Stimulated activated CD4-positive, alpha-beta T cell treated with anti-CD3 and anti-CD28 coated beads, Interleukin-4, amount 100 ng/mL, for 48 hours (primary cell): ENCODE data around the gene PSMD4.

ENCODE experiments used
- DNase-seq, 2 donors: peaks; one replicate each; pipeline ENCODE4 v3.0.0-alpha.2; 2020; ENCODE audit warnings: low read depth in 2 of 2

The PSMD4 gene

DNA sequence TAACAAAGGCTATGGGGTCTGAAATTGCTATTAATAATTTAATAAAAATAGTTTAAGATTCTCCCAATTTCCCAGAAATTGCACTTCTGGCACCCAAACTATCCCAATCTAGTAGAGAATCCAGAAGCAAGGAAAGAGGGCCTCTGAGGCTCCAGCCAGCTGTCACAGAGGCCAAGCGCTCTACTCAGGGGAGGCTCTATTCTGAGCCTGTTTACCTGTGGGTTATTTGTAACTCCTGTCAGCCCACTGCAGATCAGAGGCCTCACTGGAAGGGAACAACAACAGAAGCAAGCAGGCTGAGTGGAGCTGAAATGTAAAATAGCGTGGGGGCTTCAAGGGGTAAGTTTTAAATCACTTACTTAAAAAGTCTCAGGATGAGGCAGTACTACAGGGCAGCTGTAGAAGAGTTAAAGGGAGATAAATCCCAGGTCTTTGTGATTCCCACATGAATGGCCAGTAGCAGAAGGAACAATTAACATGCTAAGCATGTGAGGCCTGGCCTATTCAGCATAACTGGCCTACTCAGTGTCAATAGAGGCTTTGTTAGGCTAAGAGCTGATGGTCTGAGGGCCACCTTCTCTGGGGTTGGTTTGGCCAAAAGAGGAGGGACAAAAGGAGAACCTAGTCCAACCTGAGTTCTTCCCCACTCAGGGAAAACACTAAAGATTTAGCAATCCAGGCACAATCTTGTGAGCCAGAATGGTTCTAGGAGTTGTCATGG is 40.4 kb downstream of the PSMD4 start:
- no peak for DNase-seq

DNA sequence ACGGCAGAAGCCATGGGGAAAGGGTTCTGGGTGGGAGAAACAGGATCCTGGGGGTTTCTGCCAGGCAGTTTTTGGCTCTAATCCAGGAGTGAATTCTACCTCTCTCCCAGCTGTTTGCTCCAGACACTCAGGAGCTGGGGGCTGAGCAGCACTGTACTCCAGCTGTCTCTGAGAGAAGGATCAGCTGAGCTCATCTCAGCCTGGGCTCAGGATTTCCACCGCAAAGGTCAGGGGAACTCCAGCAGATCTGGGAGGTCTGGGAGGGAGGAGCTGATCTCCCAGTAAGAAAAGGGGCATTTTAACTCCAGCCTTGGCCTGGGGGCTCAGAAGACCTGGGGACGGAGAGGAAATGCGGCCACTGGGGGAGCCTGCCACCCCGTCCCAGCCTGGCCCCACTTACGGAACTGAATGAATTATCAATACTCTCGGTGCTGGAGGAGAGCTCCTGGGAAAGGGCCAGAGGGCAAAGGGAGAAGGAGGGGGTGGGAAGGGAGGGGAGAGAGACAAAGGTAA is 55.3 kb downstream of the PSMD4 start:
- DNase-seq = no peak

DNA sequence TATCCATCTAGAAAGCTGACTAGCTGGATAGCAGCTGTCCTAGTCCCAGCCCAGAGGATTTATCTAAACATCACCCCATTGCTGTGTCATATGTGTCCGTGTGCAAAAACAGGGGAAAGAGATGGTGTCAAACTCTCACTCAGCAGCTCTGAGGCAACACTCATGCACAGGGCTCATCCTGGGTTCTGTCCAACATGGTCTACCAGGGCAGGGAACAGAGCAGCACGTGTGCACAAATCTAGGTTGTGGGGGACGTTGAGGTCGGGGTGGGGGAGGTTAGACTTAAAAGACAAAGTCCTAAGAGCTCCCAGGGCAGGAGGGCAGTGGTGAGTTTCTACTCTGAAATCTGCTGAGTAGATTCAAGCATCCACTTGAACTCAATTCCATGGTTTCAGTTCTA is 56.5 kb downstream of the PSMD4 start:
- DNase-seq = no peak

DNA sequence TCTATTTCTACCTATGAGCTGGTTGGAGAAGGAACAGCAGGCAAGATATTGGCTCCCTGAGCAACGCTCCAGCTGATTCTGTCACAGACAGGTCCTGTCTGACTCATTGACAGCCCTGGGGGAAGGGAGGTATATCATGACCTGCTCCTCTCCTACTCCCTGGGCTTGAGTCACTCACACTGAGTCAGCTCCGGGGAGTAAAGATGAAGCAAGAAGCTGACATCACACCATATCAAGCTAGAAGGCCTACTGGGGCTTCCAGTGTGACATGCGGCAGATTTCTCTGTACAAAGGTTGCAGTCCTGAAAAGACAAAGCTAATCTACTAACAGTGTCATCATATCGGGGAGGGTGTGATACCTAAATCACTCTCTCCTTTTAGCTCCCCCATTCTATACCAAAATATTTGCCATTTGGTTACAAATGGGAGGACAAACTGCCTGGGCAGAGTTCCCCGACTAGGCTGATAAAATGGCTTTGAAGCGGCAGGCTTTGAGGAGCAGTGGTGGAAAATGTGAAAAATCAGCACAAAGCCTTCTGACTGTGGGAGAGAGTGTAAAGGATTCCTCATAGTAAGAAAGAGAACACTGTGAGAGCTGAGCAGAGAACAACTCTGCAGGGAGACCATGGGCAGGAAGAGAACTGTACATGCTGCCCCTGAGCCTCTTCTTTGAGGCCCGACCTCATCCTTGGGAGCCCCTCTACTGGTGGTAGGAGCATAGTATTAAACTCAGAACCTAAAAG is 57.2 kb downstream of the PSMD4 start:
- DNase-seq = peak; percentile 64 to 83

DNA sequence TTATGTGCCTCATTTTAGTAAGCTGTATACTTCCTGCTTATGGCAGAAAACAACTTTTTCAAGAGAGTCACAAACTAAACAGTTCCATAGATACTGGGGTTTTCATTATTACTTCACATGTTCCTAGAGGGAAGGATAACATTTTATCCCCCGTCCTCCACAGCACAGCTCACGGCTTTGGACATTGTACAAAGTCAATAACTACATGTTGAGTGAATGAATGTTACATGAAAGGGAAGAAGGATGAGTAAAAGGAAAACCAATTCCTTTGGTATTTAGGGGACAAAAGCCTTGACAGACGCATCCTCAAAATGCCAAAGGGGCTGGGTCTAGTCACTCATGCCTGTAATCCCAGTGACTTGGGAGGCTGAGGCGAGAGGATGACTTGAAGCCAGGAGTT is 57.9 kb downstream of the PSMD4 start:
- DNase-seq = no peak

DNA sequence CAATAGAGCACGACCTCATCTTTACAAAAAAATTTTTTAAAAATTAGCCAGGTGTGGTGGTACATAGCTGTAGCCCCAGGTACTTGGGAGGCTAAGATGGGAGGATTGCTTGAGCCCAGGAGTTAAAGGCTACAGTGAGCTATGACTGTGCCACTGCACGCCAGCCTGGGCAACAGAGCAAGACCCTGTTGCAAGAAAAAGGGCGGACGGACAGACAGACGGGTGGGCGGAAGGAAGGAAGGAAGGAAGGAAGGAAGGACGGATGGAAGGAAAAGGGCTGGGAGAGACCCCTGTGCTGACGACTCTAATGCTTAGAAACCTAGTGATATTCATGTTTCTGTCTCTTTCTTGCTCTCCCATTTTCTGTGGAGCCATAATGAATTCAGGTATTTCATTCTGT is 58.3 kb downstream of the PSMD4 start:
- no peak for DNase-seq

DNA sequence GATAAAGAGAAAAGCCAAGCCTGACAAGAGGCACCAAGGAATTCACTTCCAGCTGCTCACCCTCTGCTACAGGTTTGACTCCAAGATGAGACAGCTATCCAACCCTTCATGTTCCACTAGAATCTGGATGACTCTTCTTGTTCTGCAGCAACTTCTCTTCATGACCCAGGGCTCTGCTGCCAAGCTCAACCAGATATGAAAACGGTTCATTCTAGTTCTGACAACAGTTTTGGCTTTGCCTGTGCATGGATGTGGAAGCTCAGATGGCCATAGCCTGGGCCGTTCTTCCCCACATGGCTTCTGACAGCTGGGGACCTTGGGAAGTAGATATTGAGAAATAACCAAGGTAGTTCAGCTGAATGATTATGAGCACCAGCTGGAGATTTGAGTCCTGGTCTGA is 59.0 kb downstream of the PSMD4 start:
- no peak for DNase-seq

DNA sequence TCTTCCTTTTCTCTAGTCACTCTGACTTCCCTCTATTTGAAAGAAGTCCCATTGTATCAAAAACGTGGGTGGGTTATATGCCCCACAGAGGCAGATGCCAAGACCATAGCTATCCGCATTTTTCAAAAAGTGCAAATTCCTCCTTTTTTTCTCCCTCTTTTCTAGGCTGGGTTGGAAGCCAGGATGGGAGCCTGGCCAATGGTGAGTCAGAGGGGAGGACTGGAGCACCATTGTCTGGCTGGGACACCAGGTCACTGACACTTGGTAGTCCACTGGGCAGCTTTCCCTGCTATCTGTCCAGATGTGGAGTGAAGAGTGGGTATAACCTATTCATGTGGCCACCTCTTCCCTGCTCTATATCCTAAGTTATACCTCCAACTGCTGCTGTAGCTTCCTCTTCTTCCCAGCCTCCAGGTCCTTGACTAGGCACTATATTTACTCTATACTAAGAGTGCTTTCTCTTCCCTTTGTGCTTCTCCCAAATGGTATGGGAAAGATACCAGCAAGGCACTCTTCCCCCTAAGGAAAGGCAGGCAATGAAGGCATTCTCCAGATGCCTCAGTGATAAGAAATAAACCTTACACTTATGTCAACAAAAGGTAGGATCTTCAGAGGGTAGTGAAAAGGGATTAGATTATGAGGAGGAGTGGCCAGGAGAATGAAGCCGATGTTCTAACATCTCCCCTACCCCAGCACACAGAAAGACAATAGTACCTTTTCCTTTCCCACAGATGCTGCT is 59.8 kb downstream of the PSMD4 start:
- no peak for DNase-seq

DNA sequence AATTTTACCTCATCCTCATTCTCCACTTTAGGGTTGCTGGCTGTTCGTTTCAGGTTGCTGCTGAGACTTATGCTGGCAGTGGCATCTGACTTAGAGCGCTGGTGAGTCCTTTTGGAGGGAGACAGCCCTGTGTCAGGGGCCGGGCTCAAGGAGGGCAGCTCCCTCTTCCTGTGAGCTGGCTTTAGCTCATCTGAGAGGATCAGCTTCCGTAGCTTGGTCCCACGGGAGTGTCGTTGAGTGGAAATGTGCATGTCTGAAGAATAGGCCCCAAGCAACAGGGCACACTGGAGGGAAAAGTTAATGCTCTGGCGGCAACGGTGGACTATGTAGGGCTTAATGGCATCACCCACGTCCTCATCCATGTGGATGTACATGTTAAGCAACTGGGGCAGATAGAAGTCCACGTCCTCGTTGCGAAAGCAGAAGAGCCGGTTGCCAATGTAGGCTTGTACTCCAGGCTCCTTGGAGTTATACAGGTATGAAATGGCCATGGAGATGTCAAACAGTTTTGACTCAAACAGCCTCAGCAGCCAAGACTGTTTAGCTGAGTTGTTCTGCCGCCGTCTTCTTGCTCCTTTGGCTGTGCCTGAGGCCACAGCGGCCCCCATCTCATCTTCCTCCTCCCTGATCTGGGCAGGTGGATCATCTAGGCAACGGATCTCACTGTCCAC is 61.2 kb downstream of the PSMD4 start:
- no peak for DNase-seq
